Uterus (tissue), 4 donors: ENCODE measurements around the gene ATG4C. TPM values are rescaled to one million over a fixed set of nuclear protein-coding genes. Genes with fewer than 3 reads are reported as not detected.

Experiments
- DNase-seq, 2 donors: peaks; one replicate each; pipeline ENCODE4 v3.0.0-alpha.2; 2019 to 2020
- H3K27ac ChIP-seq, 2 donors: fragments of 200-600 bp; sonication (generic); 1 replicate in 1 of 2; 2 replicates in 1 of 2; pipeline ENCODE4 v1.5.1; 2016 to 2018
- H3K27me3 ChIP-seq, 2 donors: fragments of 200-600 bp; sonication (generic); one replicate each; pipeline ENCODE4 v1.5.1; 2018 to 2019; ENCODE audit warnings: control low read depth in 1 of 2
- H3K36me3 ChIP-seq, 2 donors: fragments of 200-600 bp; sonication (generic); one replicate each; pipeline ENCODE4 v1.5.1; 2019; ENCODE audit warnings: control low read depth in 1 of 2
- H3K4me1 ChIP-seq, 2 donors: fragments of 200-600 bp; sonication (generic); one replicate each; pipeline ENCODE4 v1.5.1; 2018 to 2019; ENCODE audit warnings: control low read depth in 1 of 2
- H3K4me3 ChIP-seq, 2 donors: fragments of 200-600 bp; sonication (generic); 1 replicate in 1 of 2; 2 replicates in 1 of 2; pipeline ENCODE4 v1.5.1; 2018 to 2019; ENCODE audit warnings: mild to moderate bottlenecking in 1 of 2
- H3K9me3 ChIP-seq, 2 donors: fragments of 200-600 bp; sonication (generic); one replicate each; pipeline ENCODE4 v1.5.1; 2019; ENCODE audit warnings: control low read depth in 1 of 2
- CTCF ChIP-seq, 4 experiments: fragments of 200-600 bp in 2 of 4; fragments of 450-650 bp in 2 of 4; sonication (generic) in 2 of 4; IDR thresholded peaks; one replicate each; pipeline ENCODE4 v1.5.1; 2016 to 2019; ENCODE audit warnings: antibody characterized with exemption in 4 of 4, mild to moderate bottlenecking in 2 of 4, moderate library complexity in 1 of 4
- POLR2A ChIP-seq, 2 donors: fragments of 450-650 bp; IDR thresholded peaks; one replicate each; pipeline ENCODE4 v1.6.1; 2016; ENCODE audit warnings: antibody characterized with exemption in 2 of 2, mild to moderate bottlenecking in 1 of 2, moderate library complexity in 1 of 2
- intact Hi-C: fragments of 100-400 bp; cut with DNase I; formaldehyde crosslinking; loops from one replicate; pipeline ENCODE4 v1.15.1; 2023; ENCODE audit warnings: low total_unique reads
- total RNA-seq, 4 donors: library from RNA; depleted of rRNA in 3 of 4; stranded (reverse); fragments of >200 nt in 3 of 4; gene quantifications; one replicate each; pipeline versions ENCODE4 v1.1.0 to v1.2.4, GENCODE V29; 2014 to 2023
- donor health status: DM: yes; HTN: yes; CAD: no.

Gene ATG4C
- total RNA-seq, 4 donors from 2014 or later, result 11.5 to 81.5 (median 50.4) TPM

GRCh38 chr1:62900566-62900965 is 116.6 kb downstream of the ATG4C start:
- TF ChIP-seq CTCF (IDR thresholded peaks at IDR 0.05) (no peak), POLR2A (IDR thresholded peaks at IDR 0.05) (no peak)
- Histone ChIP-seq H3K27ac (no peak overlapping the region), H3K4me3 (no peak overlapping the region), H3K9me3 (no peaks in the 10 kb centered on the region), H3K4me1 (no peaks in the 10 kb centered on the region), H3K36me3 (no peaks in the 10 kb centered on the region), H3K27me3 (no peaks in the 10 kb centered on the region)
- DNase-seq, result no peak
- intact Hi-C loops, result no loop called here

GRCh38 chr1:62901650-62902049 is 117.7 kb downstream of the ATG4C start:
- no peaks in the 10 kb centered on the region for H3K36me3 ChIP-seq
- no peak for TF ChIP-seq POLR2A (IDR thresholded peaks at IDR 0.05)
- no peak for TF ChIP-seq CTCF (IDR thresholded peaks at IDR 0.05)
- intact Hi-C loops, result no loop called here
- H3K4me1 ChIP-seq, result no peaks in the 10 kb centered on the region
- no peaks in the 10 kb centered on the region for H3K9me3 ChIP-seq
- no peak overlapping the region for H3K27ac ChIP-seq
- no peak overlapping the region for H3K4me3 ChIP-seq
- DNase-seq, result no peak
- no peaks in the 10 kb centered on the region for H3K27me3 ChIP-seq

GRCh38 chr1:62903522-62903921 is 119.6 kb downstream of the ATG4C start:
- TF ChIP-seq POLR2A (IDR thresholded peaks at IDR 0.05) (no peak), CTCF (IDR thresholded peaks at IDR 0.05) (no peak)
- H3K9me3 ChIP-seq, result no peaks in the 10 kb centered on the region
- H3K4me3 ChIP-seq, result no peak overlapping the region
- no peak overlapping the region for H3K27ac ChIP-seq
- no peaks in the 10 kb centered on the region for H3K4me1 ChIP-seq
- DNase-seq, result no peak
- intact Hi-C loops, result no loop called here
- no peaks in the 10 kb centered on the region for H3K27me3 ChIP-seq
- no peaks in the 10 kb centered on the region for H3K36me3 ChIP-seq

- DNase-seq, result no peak
- Histone ChIP-seq H3K36me3 (no peaks in the 10 kb centered on the region), H3K4me3 (no peak overlapping the region), H3K27me3 (no peaks in the 10 kb centered on the region), H3K27ac (no peak overlapping the region), H3K4me1 (no peaks in the 10 kb centered on the region), H3K9me3 (no peaks in the 10 kb centered on the region)
- intact Hi-C loops, result no loop called here
- TF ChIP-seq CTCF (IDR thresholded peaks at IDR 0.05) (no peak), POLR2A (IDR thresholded peaks at IDR 0.05) (no peak)
These were observed 120.3 kb downstream of the ATG4C start for GRCh38 chr1:62903982-62904855.

GRCh38 chr1:62904856-62905225 is 120.9 kb downstream of the ATG4C start:
- H3K27me3 ChIP-seq, result no peaks in the 10 kb centered on the region
- intact Hi-C loops, result no loop called here
- TF ChIP-seq POLR2A (IDR thresholded peaks at IDR 0.05), result no peak
- no peak for DNase-seq
- no peaks in the 10 kb centered on the region for H3K9me3 ChIP-seq
- H3K36me3 ChIP-seq, result no peaks in the 10 kb centered on the region
- no peak overlapping the region for H3K27ac ChIP-seq
- no peaks in the 10 kb centered on the region for H3K4me1 ChIP-seq
- no peak overlapping the region for H3K4me3 ChIP-seq
